HCT116 (cell line): Measurements from ENCODE around the gene EIF4E1B.

ENCODE experiments used
- CBX3 ChIP-seq: IDR thresholded peaks from 2 replicates; pipeline ENCODE4 v1.6.1; 2012; ENCODE audit warnings: low read depth
- CEBPB ChIP-seq: IDR thresholded peaks from 2 replicates; pipeline ENCODE4 v1.6.1; 2012; ENCODE audit warnings: low read depth
- CTCF ChIP-seq, 3 experiments: fragments of 200-600 bp in 1 of 3; sonication (generic) in 1 of 3; IDR thresholded peaks in 2 of 3; conservative IDR thresholded peaks in 1 of 3; 2 replicates each; pipeline ENCODE4 v1.5.1; 2012 to 2017; ENCODE audit warnings: low read depth in 2 of 3, low read length in 2 of 3, antibody characterized with exemption in 1 of 3, borderline replicate concordance in 1 of 3, control low read depth in 1 of 3, mild to moderate bottlenecking in 1 of 3, mixed read lengths in 1 of 3, mixed run types in 1 of 3, moderate library complexity in 1 of 3; ENCODE audit not compliant: insufficient read depth in 1 of 3
- EZH2 ChIP-seq: fragments of 200-600 bp; sonication (generic); IDR thresholded peaks from 2 replicates; pipeline ENCODE4 v1.6.1; 2017; ENCODE audit warnings: antibody characterized with exemption, mixed run types
- EZH2phosphoT487 ChIP-seq: fragments of 200-600 bp; IDR thresholded peaks from 2 replicates; pipeline ENCODE4 v1.6.1; 2018; ENCODE audit warnings: antibody characterized with exemption, borderline replicate concordance
- JUND ChIP-seq: IDR thresholded peaks from 2 replicates; pipeline ENCODE4 v1.6.1; 2012
- MAX ChIP-seq: IDR thresholded peaks from 2 replicates; pipeline ENCODE4 v1.6.1; 2012
- POLR2A ChIP-seq: IDR thresholded peaks from 2 replicates; pipeline ENCODE4 v1.7.0; 2011; ENCODE audit warnings: borderline replicate concordance; ENCODE audit not compliant: insufficient read depth, insufficient read length; ENCODE audit errors: extremely low read depth
- POLR2AphosphoS5 ChIP-seq: IDR thresholded peaks from 2 replicates; pipeline ENCODE4 v1.6.1; 2011; ENCODE audit warnings: mild to moderate bottlenecking, low read depth, low read length, moderate library complexity
- REST ChIP-seq: IDR thresholded peaks from 2 replicates; pipeline ENCODE4 v1.6.1; 2012; ENCODE audit warnings: low read depth
- SP1 ChIP-seq: IDR thresholded peaks from 2 replicates; pipeline ENCODE4 v1.6.1; 2012; ENCODE audit warnings: low read depth
- YY1 ChIP-seq: IDR thresholded peaks from 2 replicates; pipeline ENCODE4 v1.6.1; 2011; ENCODE audit warnings: low read length, low read depth, moderate library complexity, mild to moderate bottlenecking; ENCODE audit not compliant: insufficient replicate concordance; ENCODE audit errors: extremely low read depth
- ZBTB33 ChIP-seq: IDR thresholded peaks from 2 replicates; pipeline ENCODE4 v1.6.1; 2011; ENCODE audit warnings: mild to moderate bottlenecking, low read length, moderate library complexity; ENCODE audit not compliant: insufficient replicate concordance; ENCODE audit errors: extremely low read depth
- ZNF274 ChIP-seq: fragments of 200-500 bp; sonication (Bioruptor generic); IDR thresholded peaks from 2 replicates; pipeline ENCODE4 v1.6.1; 2014; ENCODE audit warnings: mild to moderate bottlenecking, low read depth, low read length, inconsistent platforms

- TF ChIP-seq CTCF (IDR thresholded peaks at IDR 0.05 in 2 of 3, conservative IDR thresholded peaks at IDR 0.05 in 1 of 3; ENCODE audit: borderline replicate concordance in 1 of 3, insufficient read depth in 1 of 3, low read depth in 2 of 3, low read length in 2 of 3), result no peak
- TF ChIP-seq POLR2A, result no peak
- no peak for TF ChIP-seq REST
- no peak for TF ChIP-seq JUND
- TF ChIP-seq EZH2phosphoT487, result no peak
- no peak for TF ChIP-seq POLR2AphosphoS5
- no peak for TF ChIP-seq ZNF274
- no peak for TF ChIP-seq EZH2
- no peak for TF ChIP-seq SP1
- TF ChIP-seq ZBTB33, result no peak
- TF ChIP-seq MAX, result no peak
- TF ChIP-seq CEBPB, result no peak
- TF ChIP-seq CBX3, result no peak
- no peak for TF ChIP-seq YY1
These were observed 43.4 kb downstream of the EIF4E1B start for GRCh38 chr5:176673651-176674583.
